Thymus (tissue), 11 donors: Measurements from ENCODE around the gene RPL29. TPM values are rescaled to one million over a fixed set of nuclear protein-coding genes. Genes with fewer than 3 reads are reported as not detected.
"Not testable (repeated sequence)": the region's sequence is repeated elsewhere in the genome, so short reads cannot be mapped to it uniquely, and the experiment has no call there.

Experiments
- DNase-seq, 9 donors: peaks; one replicate each; pipeline ENCODE4 v3.0.0-alpha.2; 2013; ENCODE audit warnings: low spot score in 9 of 9, low read depth in 6 of 9, missing footprints in 1 of 9
- H3K27ac ChIP-seq, 2 donors: one replicate each; pipeline ENCODE4 v1.5.1; 2013; ENCODE audit warnings: control low read depth in 1 of 2, low read depth in 1 of 2, low read length in 1 of 2, mild to moderate bottlenecking in 1 of 2, moderate library complexity in 1 of 2
- H3K27me3 ChIP-seq, 2 donors: one replicate each; pipeline ENCODE4 v1.5.1; 2013; ENCODE audit warnings: low read length in 1 of 2; ENCODE audit not compliant: control insufficient read depth in 2 of 2, insufficient read depth in 1 of 2
- H3K36me3 ChIP-seq, 2 donors: one replicate each; pipeline ENCODE4 v1.5.1; 2013; ENCODE audit warnings: low read length in 1 of 2, mild to moderate bottlenecking in 1 of 2, moderate library complexity in 1 of 2; ENCODE audit not compliant: control insufficient read depth in 2 of 2, insufficient read depth in 2 of 2
- H3K4me1 ChIP-seq, 2 donors: one replicate each; pipeline ENCODE4 v1.5.1; 2013; ENCODE audit warnings: low read length in 2 of 2; ENCODE audit not compliant: control insufficient read depth in 2 of 2, insufficient read depth in 2 of 2
- H3K4me3 ChIP-seq, 2 donors: one replicate each; pipeline ENCODE4 v1.5.1; 2013; ENCODE audit warnings: low read length in 2 of 2, control low read depth in 1 of 2, mild to moderate bottlenecking in 1 of 2
- H3K9me3 ChIP-seq, 2 donors: one replicate each; pipeline ENCODE4 v1.5.1; 2013; ENCODE audit warnings: low read length in 1 of 2, mild to moderate bottlenecking in 1 of 2; ENCODE audit not compliant: control insufficient read depth in 2 of 2, insufficient read depth in 1 of 2
- WGBS: extraction: QIAGEN DNeasy Blood & Tissue Kit; methylation state at CpG from one replicate; pipeline ENCODE4 v1.1.7; 2013; 5-methylcytosine and 5-hydroxymethylcytosine counted together
- polyA plus RNA-seq: library from polyadenylated mRNA; stranded (reverse); fragments of 200-250 nt; gene quantifications from one replicate; pipeline ENCODE4 v1.2.3, GENCODE V29; 2013
- total RNA-seq: library from RNA; stranded (reverse); fragments of 120-200 nt; gene quantifications from one replicate; pipeline ENCODE4 v1.2.4, GENCODE V29; 2013
- donor health status: healthy.

RPL29 gene
- total and polyA plus RNA-seq, 2 donors, result 1,457 to 1,964 TPM

GRCh38 chr3:52039426-52039825 is 43.7 kb upstream of the RPL29 start:
- H3K27me3 ChIP-seq, result peaks cover 0 to 2% of the 10 kb centered on the region in 2 donors
- H3K4me3 ChIP-seq, result no peak overlapping the region
- no peaks in the 10 kb centered on the region for H3K36me3 ChIP-seq
- no peaks in the 10 kb centered on the region for H3K4me1 ChIP-seq
- DNase-seq, result no peak
- H3K27ac ChIP-seq, result no peak overlapping the region
- H3K9me3 ChIP-seq, result no peaks in the 10 kb centered on the region
- 96% methylated on average over 4 of the region's 4 CpGs for WGBS

DNA sequence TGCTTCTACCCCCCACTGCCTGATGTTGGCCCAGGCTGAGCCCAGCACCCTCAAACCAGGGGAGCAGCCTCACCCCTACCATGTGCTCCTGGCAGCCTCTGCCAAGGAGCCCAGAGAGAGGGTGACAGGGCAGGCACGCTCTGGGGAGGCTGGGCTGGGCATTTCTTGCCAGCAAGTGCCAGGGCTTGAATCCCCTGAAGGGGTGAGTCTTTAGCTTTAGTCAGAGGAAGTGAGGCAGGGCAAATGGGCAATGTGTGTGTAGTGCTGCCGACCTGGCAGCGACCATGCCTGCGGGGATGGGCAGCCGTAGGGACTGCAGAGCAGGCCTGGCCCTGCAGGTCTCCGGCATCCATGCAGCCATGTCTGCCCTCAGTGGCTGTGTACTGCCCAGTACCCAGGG is 42.5 kb upstream of the RPL29 start:
- no peaks in the 10 kb centered on the region for H3K9me3 ChIP-seq
- H3K36me3 ChIP-seq, result no peaks in the 10 kb centered on the region
- H3K4me1 ChIP-seq, result no peaks in the 10 kb centered on the region
- WGBS, result 95% methylated on average over 6 of the region's 6 CpGs
- no peak overlapping the region for H3K27ac ChIP-seq
- DNase-seq, result no peak
- no peak overlapping the region for H3K4me3 ChIP-seq
- H3K27me3 ChIP-seq, result peaks cover 0 to 2% of the 10 kb centered on the region in 2 donors

- DNase-seq, result no peak
- no peak overlapping the region for H3K27ac ChIP-seq
- H3K9me3 ChIP-seq, result no peaks in the 10 kb centered on the region
- no peaks in the 10 kb centered on the region for H3K4me1 ChIP-seq
- peaks cover 0 to 2% of the 10 kb centered on the region in 2 donors for H3K27me3 ChIP-seq
- 94% methylated on average over 4 of the region's 4 CpGs for WGBS
- H3K36me3 ChIP-seq, result no peaks in the 10 kb centered on the region
- no peak overlapping the region for H3K4me3 ChIP-seq
These were observed 41.6 kb upstream of the RPL29 start for GRCh38 chr3:52037291-52037690.

DNA sequence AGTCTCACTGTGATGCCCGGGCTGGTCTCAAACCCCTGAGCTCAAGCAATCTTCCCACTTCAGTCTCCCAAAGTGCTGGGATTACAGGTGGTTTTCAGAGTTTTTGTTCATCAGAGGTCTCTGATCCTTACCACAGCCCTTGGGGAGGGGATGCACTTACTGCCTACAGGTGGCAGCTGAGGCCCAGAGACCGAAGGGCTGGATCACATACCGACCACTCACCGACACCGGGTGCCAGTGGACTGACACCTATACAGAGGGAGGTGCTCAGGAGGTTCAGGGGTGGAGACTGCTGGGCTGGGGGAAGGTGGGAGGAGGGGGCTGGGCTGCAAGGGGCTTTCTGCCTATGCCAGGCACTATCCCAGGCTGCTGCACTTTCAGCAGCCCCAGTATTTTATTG is 41.1 kb upstream of the RPL29 start:
- 80% methylated on average over 5 of the region's 5 CpGs for WGBS
- H3K4me1 ChIP-seq, result no peaks in the 10 kb centered on the region

GRCh38 chr3:52036222-52036694 is 40.6 kb upstream of the RPL29 start:
- Histone ChIP-seq H3K27me3 (peaks cover 0 to 2% of the 10 kb centered on the region in 2 donors), H3K4me3 (no peak overlapping the region), H3K9me3 (no peaks in the 10 kb centered on the region), H3K36me3 (no peaks in the 10 kb centered on the region), H3K4me1 (no peaks in the 10 kb centered on the region), H3K27ac (no peak overlapping the region)
- 93% methylated on average over 5 of the region's 5 CpGs for WGBS
- DNase-seq, result no peak

More for the DNA sequence above, 41.1 kb upstream of the RPL29 start:
- Histone ChIP-seq H3K9me3 (no peaks in the 10 kb centered on the region), H3K27me3 (peaks cover 0 to 2% of the 10 kb centered on the region in 2 donors), H3K4me3 (no peak overlapping the region), H3K36me3 (no peaks in the 10 kb centered on the region), H3K27ac (no peak overlapping the region)
- DNase-seq, result no peak

DNA sequence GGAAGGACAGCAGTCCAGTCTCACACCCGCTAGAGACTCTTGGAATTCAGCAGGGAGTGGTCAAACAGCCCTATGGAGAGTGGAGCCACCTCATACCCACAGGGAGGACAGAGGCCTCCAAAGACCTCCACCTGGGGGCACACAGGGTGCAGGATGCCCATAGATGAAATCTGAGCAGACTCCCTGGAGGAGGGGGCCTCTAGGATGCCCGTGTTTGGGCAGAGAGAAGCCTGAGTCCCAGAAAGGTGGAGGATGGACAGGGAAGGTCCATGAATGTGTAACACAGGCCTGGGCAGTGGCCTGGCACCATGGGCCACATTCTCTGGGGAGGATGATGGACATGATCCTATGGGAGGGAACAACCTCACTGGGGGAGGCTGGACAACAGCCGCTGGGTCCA is 39.0 kb upstream of the RPL29 start:
- Histone ChIP-seq H3K4me3 (no peak overlapping the region), H3K9me3 (no peaks in the 10 kb centered on the region), H3K4me1 (no peaks in the 10 kb centered on the region), H3K27me3 (no peaks in the 10 kb centered on the region), H3K27ac (no peak overlapping the region), H3K36me3 (no peaks in the 10 kb centered on the region)
- WGBS, result 95% methylated on average over 3 of the region's 3 CpGs
- DNase-seq, result no peak

GRCh38 chr3:52034212-52034611 is 38.5 kb upstream of the RPL29 start:
- Histone ChIP-seq H3K4me3 (no peak overlapping the region), H3K9me3 (no peaks in the 10 kb centered on the region), H3K27ac (no peak overlapping the region), H3K27me3 (no peaks in the 10 kb centered on the region), H3K4me1 (no peaks in the 10 kb centered on the region), H3K36me3 (no peaks in the 10 kb centered on the region)
- no peak for DNase-seq
- WGBS, result 97% methylated on average over 5 of the region's 5 CpGs

DNA sequence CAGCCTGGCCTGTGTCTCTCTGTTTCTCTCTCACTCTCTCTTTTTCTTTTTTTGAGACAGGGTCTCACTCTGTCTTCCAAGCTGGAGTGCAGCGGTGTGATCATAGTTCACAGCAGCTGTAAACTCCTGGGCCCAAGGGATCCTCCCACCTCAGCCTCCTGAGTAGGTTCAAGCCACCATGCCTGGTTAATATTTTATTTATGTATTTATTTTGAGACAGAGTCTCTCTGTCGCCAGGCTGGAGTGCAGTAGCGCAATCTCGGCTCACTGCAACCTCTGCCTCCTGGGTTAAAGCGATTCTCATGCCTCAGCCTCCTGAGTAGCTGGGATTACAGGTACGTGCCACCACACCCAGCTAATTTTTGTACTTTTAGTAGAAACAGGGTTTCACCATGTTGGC is 38.1 kb upstream of the RPL29 start:
- H3K4me1 ChIP-seq, H3K27ac ChIP-seq, H3K36me3 ChIP-seq, H3K4me3 ChIP-seq, DNase-seq, H3K27me3 ChIP-seq, H3K9me3 ChIP-seq: not testable (repeated sequence)
- 98% methylated on average over 6 of the region's 6 CpGs for WGBS

DNA sequence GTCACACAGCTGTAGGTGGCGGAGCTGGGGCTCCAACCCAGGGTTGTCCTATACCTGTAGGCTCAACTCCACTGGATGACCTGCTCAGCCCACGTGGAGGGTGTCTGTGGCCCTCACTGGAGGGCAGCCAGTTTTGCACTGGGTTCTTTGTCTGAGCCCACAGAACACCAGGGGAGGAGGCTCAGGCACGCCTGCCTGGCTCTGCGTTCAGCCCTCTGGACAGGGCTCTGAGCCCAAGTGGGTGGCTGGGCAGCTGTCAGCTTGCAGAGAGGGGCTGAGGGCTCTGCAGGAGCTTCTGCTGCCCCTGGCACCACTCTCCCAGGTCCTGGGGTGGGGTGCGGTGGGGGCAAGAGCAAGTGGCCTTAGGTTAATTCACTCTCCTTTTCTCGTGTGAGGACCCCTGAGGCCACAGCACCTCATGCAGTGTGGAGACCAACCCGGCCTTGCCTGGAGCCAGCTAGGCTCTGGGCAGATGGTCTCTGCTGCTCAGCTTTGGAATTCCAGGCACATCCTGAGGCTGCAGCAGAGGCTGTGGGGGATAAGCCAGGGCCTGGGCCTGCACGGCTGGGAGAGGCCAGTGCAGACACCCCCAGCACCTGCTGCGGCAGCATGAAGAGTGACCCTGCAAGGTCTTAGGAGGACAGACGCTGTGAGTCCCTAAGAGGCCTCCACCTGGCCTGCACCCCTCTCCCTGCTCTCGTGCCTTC is 37.2 kb upstream of the RPL29 start:
- 95% methylated on average over 11 of the region's 11 CpGs for WGBS

More for the DNA sequence above, 37.2 kb upstream of the RPL29 start:
- Histone ChIP-seq H3K9me3 (no peaks in the 10 kb centered on the region), H3K4me1 (no peaks in the 10 kb centered on the region), H3K27me3 (no peaks in the 10 kb centered on the region), H3K27ac (no peak overlapping the region), H3K4me3 (no peak overlapping the region), H3K36me3 (no peaks in the 10 kb centered on the region)
- no peak for DNase-seq
